Measurements from ENCODE around the gene CDH20.

CDH20 gene

GRCh38 chr18:61502472-61502871, 169.2 kb downstream of the CDH20 start:
- TF ChIP-seq POLR2AphosphoS5 (IDR thresholded peaks at IDR 0.05; ENCODE audit: low read depth, low read length) (no peak), FOXP2 (optimal IDR thresholded peaks at IDR 0.05; ENCODE audit: borderline replicate concordance, extremely low read depth, extremely low read length, insufficient read depth) (no peak), TAF1 (IDR thresholded peaks at IDR 0.05; ENCODE audit: borderline replicate concordance, insufficient read depth, low read length) (no peak)

DNA sequence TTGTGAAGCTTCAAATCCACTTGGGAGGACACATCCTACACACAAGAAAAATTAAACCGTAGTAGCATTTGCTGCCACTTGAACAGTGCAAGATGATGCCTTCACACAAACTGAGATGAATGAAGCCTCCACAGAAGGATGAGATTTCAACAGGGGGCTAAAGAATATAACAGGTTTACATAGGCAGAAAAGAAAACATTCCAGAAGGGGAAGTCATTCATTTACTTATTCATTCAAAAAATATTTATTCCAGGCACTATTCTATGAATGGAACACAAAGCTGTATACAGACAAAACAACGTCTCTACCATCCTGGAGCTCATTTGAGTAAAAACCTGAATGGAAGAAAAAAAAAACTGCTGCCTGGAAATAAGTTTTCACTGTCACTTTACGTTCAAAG, 170.5 kb downstream of the CDH20 start:
- no peak for TF ChIP-seq SIN3A (IDR thresholded peaks at IDR 0.05; ENCODE audit: borderline replicate concordance, insufficient read depth, low read length)
- TF ChIP-seq TAF1 (IDR thresholded peaks at IDR 0.05; ENCODE audit: borderline replicate concordance, insufficient read depth, low read length), result no peak
- no peak for TF ChIP-seq FOXP2 (optimal IDR thresholded peaks at IDR 0.05; ENCODE audit: borderline replicate concordance, extremely low read depth, extremely low read length, insufficient read depth)
- TF ChIP-seq POLR2AphosphoS5 (IDR thresholded peaks at IDR 0.05; ENCODE audit: low read depth, low read length), result no peak
- TF ChIP-seq, protein P1, sequence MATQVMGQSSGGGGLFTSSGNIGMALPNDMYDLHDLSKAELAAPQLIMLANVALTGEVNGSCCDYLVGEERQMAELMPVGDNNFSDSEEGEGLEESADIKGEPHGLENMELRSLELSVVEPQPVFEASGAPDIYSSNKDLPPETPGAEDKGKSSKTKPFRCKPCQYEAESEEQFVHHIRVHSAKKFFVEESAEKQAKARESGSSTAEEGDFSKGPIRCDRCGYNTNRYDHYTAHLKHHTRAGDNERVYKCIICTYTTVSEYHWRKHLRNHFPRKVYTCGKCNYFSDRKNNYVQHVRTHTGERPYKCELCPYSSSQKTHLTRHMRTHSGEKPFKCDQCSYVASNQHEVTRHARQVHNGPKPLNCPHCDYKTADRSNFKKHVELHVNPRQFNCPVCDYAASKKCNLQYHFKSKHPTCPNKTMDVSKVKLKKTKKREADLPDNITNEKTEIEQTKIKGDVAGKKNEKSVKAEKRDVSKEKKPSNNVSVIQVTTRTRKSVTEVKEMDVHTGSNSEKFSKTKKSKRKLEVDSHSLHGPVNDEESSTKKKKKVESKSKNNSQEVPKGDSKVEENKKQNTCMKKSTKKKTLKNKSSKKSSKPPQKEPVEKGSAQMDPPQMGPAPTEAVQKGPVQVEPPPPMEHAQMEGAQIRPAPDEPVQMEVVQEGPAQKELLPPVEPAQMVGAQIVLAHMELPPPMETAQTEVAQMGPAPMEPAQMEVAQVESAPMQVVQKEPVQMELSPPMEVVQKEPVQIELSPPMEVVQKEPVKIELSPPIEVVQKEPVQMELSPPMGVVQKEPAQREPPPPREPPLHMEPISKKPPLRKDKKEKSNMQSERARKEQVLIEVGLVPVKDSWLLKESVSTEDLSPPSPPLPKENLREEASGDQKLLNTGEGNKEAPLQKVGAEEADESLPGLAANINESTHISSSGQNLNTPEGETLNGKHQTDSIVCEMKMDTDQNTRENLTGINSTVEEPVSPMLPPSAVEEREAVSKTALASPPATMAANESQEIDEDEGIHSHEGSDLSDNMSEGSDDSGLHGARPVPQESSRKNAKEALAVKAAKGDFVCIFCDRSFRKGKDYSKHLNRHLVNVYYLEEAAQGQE (IDR thresholded peaks at IDR 0.05; ENCODE audit: insufficient read depth in 1 of 2, low read depth in 2 of 2, low read length in 2 of 2), result no peak

- TF ChIP-seq TAF1 (IDR thresholded peaks at IDR 0.05; ENCODE audit: borderline replicate concordance, insufficient read depth, low read length) (no peak), SIN3A (IDR thresholded peaks at IDR 0.05; ENCODE audit: borderline replicate concordance, insufficient read depth, low read length) (no peak), POLR2AphosphoS5 (IDR thresholded peaks at IDR 0.05; ENCODE audit: low read depth, low read length) (no peak), FOXP2 (optimal IDR thresholded peaks at IDR 0.05; ENCODE audit: borderline replicate concordance, extremely low read depth, extremely low read length, insufficient read depth) (no peak)
- TF ChIP-seq, protein P1 (IDR thresholded peaks at IDR 0.05; ENCODE audit: insufficient read depth in 1 of 2, low read depth in 2 of 2, low read length in 2 of 2), result no peak
These were observed 195.7 kb downstream of the CDH20 start for GRCh38 chr18:61528961-61529360.

DNA sequence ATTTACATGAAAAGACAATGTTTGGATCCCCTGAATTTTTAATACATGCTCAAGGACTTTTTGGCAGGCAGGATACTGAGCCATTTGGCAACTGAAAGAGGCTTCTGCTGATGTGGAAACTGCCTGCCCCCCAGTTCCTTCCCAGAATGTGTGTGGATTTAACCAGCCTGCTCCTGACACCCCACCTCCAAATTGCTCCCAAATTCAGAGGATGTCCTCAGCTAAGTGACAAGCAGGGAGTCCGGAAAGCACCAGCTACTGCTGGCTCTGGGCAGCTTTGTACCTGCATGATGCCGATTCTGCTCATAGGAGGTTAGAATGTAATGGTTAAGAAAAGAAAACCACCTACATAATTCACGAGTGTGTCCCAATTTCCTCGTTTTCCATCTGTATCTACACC, 197.5 kb downstream of the CDH20 start:
- TF ChIP-seq POLR2AphosphoS5 (IDR thresholded peaks at IDR 0.05; ENCODE audit: low read depth, low read length) (no peak), FOXP2 (optimal IDR thresholded peaks at IDR 0.05; ENCODE audit: borderline replicate concordance, extremely low read depth, extremely low read length, insufficient read depth) (no peak), SIN3A (IDR thresholded peaks at IDR 0.05; ENCODE audit: borderline replicate concordance, insufficient read depth, low read length) (no peak), TAF1 (IDR thresholded peaks at IDR 0.05; ENCODE audit: borderline replicate concordance, insufficient read depth, low read length) (no peak)
- TF ChIP-seq, protein P1 (IDR thresholded peaks at IDR 0.05; ENCODE audit: insufficient read depth in 1 of 2, low read depth in 2 of 2, low read length in 2 of 2), result no peak

DNA sequence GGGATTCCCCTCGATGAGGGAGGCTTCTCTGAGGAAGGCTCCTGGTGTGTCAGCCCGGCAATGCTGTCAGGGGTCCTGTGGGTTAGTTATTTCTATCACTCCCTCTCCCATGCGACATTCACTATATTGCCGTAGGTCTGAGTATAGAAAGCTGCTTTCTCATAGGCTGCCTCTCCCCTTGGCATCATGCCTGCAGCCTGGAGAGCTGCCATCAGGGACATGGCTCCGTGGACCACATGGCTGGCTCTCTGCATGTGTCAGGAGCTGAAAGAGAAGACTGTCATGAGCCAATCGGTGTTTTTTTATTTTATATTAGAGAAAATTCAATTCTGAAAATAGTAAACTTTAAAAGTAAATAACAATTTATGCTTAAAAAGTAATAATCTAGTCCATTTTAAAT, 198.0 kb downstream of the CDH20 start:
- TF ChIP-seq TAF1 (IDR thresholded peaks at IDR 0.05; ENCODE audit: borderline replicate concordance, insufficient read depth, low read length), result no peak
- no peak for TF ChIP-seq SIN3A (IDR thresholded peaks at IDR 0.05; ENCODE audit: borderline replicate concordance, insufficient read depth, low read length)
- TF ChIP-seq FOXP2 (optimal IDR thresholded peaks at IDR 0.05; ENCODE audit: borderline replicate concordance, extremely low read depth, extremely low read length, insufficient read depth), result no peak
- TF ChIP-seq, protein P1 (IDR thresholded peaks at IDR 0.05; ENCODE audit: insufficient read depth in 1 of 2, low read depth in 2 of 2, low read length in 2 of 2), result no peak
- no peak for TF ChIP-seq POLR2AphosphoS5 (IDR thresholded peaks at IDR 0.05; ENCODE audit: low read depth, low read length)

Data from PFSK-1 (cell line).